Activated naive CD8-positive, alpha-beta T cell treated with anti-CD3 and anti-CD28 coated beads, Interleukin-2, amount 50 U/mL, for 16 hours (primary cell): ENCODE results near the gene PRKN.
"Not testable (repeated sequence)": the region's sequence is repeated elsewhere in the genome, so short reads cannot be mapped to it uniquely, and the experiment has no call there.

ENCODE experiments used
- DNase-seq: peaks from one replicate; pipeline ENCODE4 v3.0.0-alpha.2; 2020; ENCODE audit warnings: low read depth, low spot score

PRKN gene

GRCh38 chr6:161503570-161503969 lies 1224.0 kb downstream of the PRKN start:
- no peak for DNase-seq

- DNase-seq: no peak
Measured at GRCh38 chr6:161498881-161499280, 1228.7 kb downstream of the PRKN start.

- DNase-seq: no peak
Measured at GRCh38 chr6:161498359-161498758, 1229.2 kb downstream of the PRKN start.

GRCh38 chr6:161496941-161497340 lies 1230.6 kb downstream of the PRKN start:
- DNase-seq: no peak

GRCh38 chr6:161496271-161496670 lies 1231.3 kb downstream of the PRKN start:
- not testable (repeated sequence) for DNase-seq

GRCh38 chr6:161494566-161494965 lies 1233.0 kb downstream of the PRKN start:
- DNase-seq: no peak

GRCh38 chr6:161493576-161494118 lies 1233.9 kb downstream of the PRKN start:
- DNase-seq: no peak

GRCh38 chr6:161489626-161490306 lies 1237.8 kb downstream of the PRKN start:
- DNase-seq: no peak

- no peak for DNase-seq
Measured at GRCh38 chr6:161487694-161488093, 1239.9 kb downstream of the PRKN start.

- DNase-seq: no peak
Measured at GRCh38 chr6:161487217-161487531, 1240.4 kb downstream of the PRKN start.

- DNase-seq: no peak
Measured at GRCh38 chr6:161486361-161487216, 1241.0 kb downstream of the PRKN start.

- no peak for DNase-seq
Measured at GRCh38 chr6:161482517-161482858, 1245.1 kb downstream of the PRKN start.

GRCh38 chr6:161481786-161482516 lies 1245.6 kb downstream of the PRKN start:
- DNase-seq: no peak

- no peak for DNase-seq
Measured at GRCh38 chr6:161480421-161481155, 1247.0 kb downstream of the PRKN start.

GRCh38 chr6:161479376-161479775 lies 1248.2 kb downstream of the PRKN start:
- DNase-seq: no peak

GRCh38 chr6:161477876-161478425 lies 1249.6 kb downstream of the PRKN start:
- DNase-seq: no peak

GRCh38 chr6:161476711-161477110 lies 1250.9 kb downstream of the PRKN start:
- DNase-seq: no peak

GRCh38 chr6:161465403-161465802 lies 1262.2 kb downstream of the PRKN start:
- no peak for DNase-seq

- DNase-seq: no peak
Measured at GRCh38 chr6:161463071-161463470, 1264.5 kb downstream of the PRKN start.

- DNase-seq: no peak
Measured at GRCh38 chr6:161462148-161462547, 1265.4 kb downstream of the PRKN start.

GRCh38 chr6:161459008-161459615 lies 1268.5 kb downstream of the PRKN start:
- no peak for DNase-seq
